ENCODE data around the gene PICK1. TPM values are rescaled to one million over a fixed set of nuclear protein-coding genes. Genes with fewer than 3 reads are reported as not detected.

The PICK1 gene
- total and polyA plus RNA-seq, 2 of the 8 experiments (the other 6 are each of a cell fraction or from before 2014, with no cell fraction given), result 20.4 to 22.9 TPM

DNA sequence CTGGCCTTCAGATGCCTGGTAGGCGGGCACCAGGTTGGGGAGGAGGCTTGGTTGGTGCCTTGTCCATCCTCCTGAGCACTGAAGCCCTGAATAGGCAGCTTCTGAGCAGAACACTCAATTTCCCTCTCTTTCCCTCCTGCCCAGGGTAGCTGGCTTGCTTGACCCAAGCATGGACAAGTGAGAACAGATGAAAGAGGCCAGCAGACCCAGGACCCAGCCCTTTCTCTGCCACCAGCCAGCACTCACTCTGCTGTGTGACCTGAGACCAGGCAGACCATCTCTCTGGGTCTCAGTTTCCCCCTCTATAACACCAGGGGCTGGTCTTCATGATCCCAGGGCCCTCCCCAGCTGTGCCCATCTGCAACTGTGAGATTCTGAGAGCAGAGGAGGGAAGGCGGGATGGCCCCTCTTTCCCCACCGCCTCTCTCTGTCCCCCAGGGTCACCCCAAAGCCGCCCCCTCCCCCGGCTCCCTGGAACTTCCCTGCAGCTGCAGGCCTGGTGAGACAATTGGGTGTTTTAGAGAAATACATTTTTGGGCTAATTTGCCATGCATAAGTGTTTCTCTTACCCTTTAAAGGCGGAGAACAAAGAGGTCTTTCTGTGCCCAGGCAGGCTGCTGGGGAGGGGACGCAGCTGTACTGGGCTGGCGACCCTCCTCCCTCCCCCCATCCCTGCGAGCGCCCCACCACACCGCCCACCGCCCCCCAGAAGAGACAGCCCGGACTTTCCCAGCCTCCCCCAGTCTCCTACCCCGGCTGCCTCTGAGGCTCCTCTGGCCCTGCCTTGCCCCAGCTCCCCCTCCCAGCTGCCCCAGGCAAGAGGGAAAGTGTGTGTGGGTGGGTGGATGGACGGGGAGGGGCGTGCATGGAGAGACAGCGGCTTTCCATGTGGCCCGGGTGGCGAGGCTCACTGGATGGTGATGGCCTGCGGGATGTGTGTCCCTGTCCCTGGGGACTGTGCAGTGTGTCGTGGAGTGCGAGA, 30.8 kb upstream of the PICK1 start (continued):
- no peak for TF ChIP-seq NRF1 (IDR thresholded peaks at IDR 0.05; ENCODE audit: low read depth, low read length)
- no peak for TF ChIP-seq EP300 (IDR thresholded peaks at IDR 0.05; ENCODE audit: borderline replicate concordance in 1 of 2, low read depth in 2 of 2, low read length in 2 of 2)
- no peak for TF ChIP-seq RAD21 (IDR thresholded peaks at IDR 0.05 in 1 of 2, conservative IDR thresholded peaks at IDR 0.05 in 1 of 2; ENCODE audit: low read depth in 2 of 2, low read length in 2 of 2)
- no peak for TF ChIP-seq RBBP5 (IDR thresholded peaks at IDR 0.05; ENCODE audit: borderline replicate concordance, low read depth, low read length)
- no peak for TF ChIP-seq EZH2 (IDR thresholded peaks at IDR 0.05; ENCODE audit: low read depth, low read length, severe bottlenecking)
